SJSA1 (cell line): ENCODE results near the gene FBXL2. TPM values are rescaled to one million over a fixed set of nuclear protein-coding genes. Genes with fewer than 3 reads are reported as not detected.

Source experiments
- DNase-seq, 2 experiments: peaks; one replicate each; pipeline ENCODE4 v3.0.0-alpha.2; 2015 to 2020; ENCODE audit warnings: low spot score in 2 of 2, low read depth in 1 of 2
- H3K27ac ChIP-seq: fragments of 250-450 bp; sonication (Bioruptor Pico); 2 replicates; pipeline ENCODE4 v1.5.1; 2020; ENCODE audit warnings: mild to moderate bottlenecking, moderate library complexity
- H3K27me3 ChIP-seq: fragments of 250-450 bp; sonication (Bioruptor Pico); replicated peaks from 2 replicates; pipeline ENCODE4 v1.5.1; 2020; ENCODE audit warnings: mild to moderate bottlenecking, moderate library complexity
- H3K36me3 ChIP-seq: fragments of 250-450 bp; sonication (Bioruptor Pico); 2 replicates; pipeline ENCODE4 v1.5.1; 2020; ENCODE audit warnings: mild to moderate bottlenecking
- H3K4me1 ChIP-seq: fragments of 250-450 bp; sonication (Bioruptor Pico); replicated peaks from 2 replicates; pipeline ENCODE4 v1.6.1; 2021; ENCODE audit warnings: mild to moderate bottlenecking
- H3K4me3 ChIP-seq: fragments of 250-450 bp; sonication (Bioruptor Pico); 2 replicates; pipeline ENCODE4 v1.5.1; 2020; ENCODE audit warnings: mild to moderate bottlenecking
- H3K9me3 ChIP-seq: fragments of 250-450 bp; sonication (Bioruptor Pico); replicated peaks from 2 replicates; pipeline ENCODE4 v1.5.1; 2020; ENCODE audit warnings: mild to moderate bottlenecking
- total RNA-seq: library from RNA; depleted of rRNA; stranded (reverse); fragments of >200 nt; shearing (Covaris generic); gene quantifications from 2 replicates; pipeline ENCODE4 v1.2.3, GENCODE V29; 2014; rRNA removed

Gene FBXL2
- total RNA-seq, 1 experiment from 2014 or later: 11.2 TPM

DNA sequence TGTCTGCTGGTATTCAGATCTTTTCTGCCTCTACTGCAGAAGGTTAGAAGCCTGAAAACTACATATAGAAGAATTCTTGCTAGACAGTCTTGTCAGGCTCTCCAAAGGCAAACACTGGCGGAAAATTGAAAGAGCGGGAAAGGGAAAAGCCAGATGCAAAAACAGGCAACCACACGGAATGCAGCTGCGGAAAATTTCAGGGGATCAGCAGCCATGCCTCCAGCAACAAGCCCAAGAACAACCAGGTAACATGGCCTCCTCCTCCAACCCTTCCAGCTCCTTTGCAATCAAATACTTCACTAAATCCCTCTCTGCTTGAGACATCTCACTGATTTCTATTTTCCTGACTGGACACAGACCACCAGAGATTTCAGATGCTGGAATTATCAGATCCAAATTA is 153.3 kb downstream of the FBXL2 start:
- peaks cover 4% of the 10 kb centered on the region; the same call in 1 of the 2 replicates for H3K4me1 ChIP-seq
- H3K4me3 ChIP-seq: no peak overlapping the region
- no peaks in the 10 kb centered on the region for H3K36me3 ChIP-seq
- DNase-seq: no peak
- no peak overlapping the region for H3K27ac ChIP-seq
- H3K27me3 ChIP-seq: no peaks in the 10 kb centered on the region
- no peaks in the 10 kb centered on the region; the same call in 1 of the 2 replicates for H3K9me3 ChIP-seq

DNA sequence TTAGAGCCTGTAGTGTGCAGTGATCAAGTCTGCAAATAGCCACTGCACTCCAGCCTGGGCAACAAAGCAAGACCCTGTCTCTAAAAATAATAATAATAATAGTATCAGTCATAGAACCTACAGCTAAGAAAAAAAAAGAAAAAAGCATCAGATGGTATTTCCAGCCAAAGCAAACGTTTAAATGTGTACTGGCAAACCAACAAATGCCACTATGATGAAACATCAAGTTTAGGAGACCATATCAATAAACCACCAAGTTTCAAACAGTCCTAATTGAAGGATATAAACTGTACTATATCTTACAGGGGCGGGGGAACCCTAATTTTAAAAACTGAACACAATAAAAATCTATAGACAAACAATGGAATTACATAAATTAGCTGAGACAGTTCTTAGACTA is 156.6 kb downstream of the FBXL2 start:
- no peak for DNase-seq
- Histone ChIP-seq H3K4me1 (peaks cover 14% of the 10 kb centered on the region), H3K27ac (no peak overlapping the region)

More for the DNA sequence above, 156.6 kb downstream of the FBXL2 start:
- no peaks in the 10 kb centered on the region for H3K27me3 ChIP-seq
- no peaks in the 10 kb centered on the region for H3K36me3 ChIP-seq
- H3K9me3 ChIP-seq: no peaks in the 10 kb centered on the region; the same call in 1 of the 2 replicates
- no peak overlapping the region for H3K4me3 ChIP-seq

Other genes with a start within 250 kb of the FBXL2 start
- 38.7 and 48.2 TPM in 2 replicates for gene GLB1, start 180.3 kb upstream of the FBXL2 start, total RNA-seq
- 0.69 and 1.7 TPM in 2 replicates for gene TMPPE, start 180.3 kb upstream of the FBXL2 start, total RNA-seq
- 116 and 189 TPM in 2 replicates for gene CRTAP, start 163.4 kb upstream of the FBXL2 start, total RNA-seq
- gene SUSD5, start 58.6 kb upstream of the FBXL2 start, total RNA-seq: 8.3 and 14.1 TPM in 2 replicates
- 14.9 and 20.8 TPM in 2 replicates for gene UBP1, start 163.0 kb downstream of the FBXL2 start, total RNA-seq